HCT116 (cell line): ENCODE results near the gene METTL26. TPM values are rescaled to one million over a fixed set of nuclear protein-coding genes. Genes with fewer than 3 reads are reported as not detected.

Experiments used
- ATAC-seq: fragments of 200-7000 bp; cut with Tn5 transposase; 2 replicates; pipeline ENCODE4 v1.9.1; 2020; ENCODE audit warnings: mild to moderate bottlenecking, moderate library complexity
- BruUV-seq: library from RNA; stranded (reverse); fragments of 400-500 nt; replicated peaks from 2 replicates; lab custom pipeline; 2021; lab: Mats Ljungman, UMichigan
- CTCF ChIA-PET: fragments of 300-600 bp; sonication (Branson Sonifier 250); formaldehyde crosslinking; loops from one replicate; lab custom pipeline; 2021; ENCODE audit warnings: antibody characterized with exemption; lab: Charles Lee
- POLR2A ChIA-PET: fragments of 300-600, 350-600 bp; sonication (Branson Sonifier 250); formaldehyde crosslinking; loops from one replicate; lab custom pipeline; 2021; ENCODE audit warnings: antibody characterized with exemption; lab: Charles Lee
- RAD21 ChIA-PET, 2 experiments: fragments of 300-600 bp; sonication (Branson Sonifier 250); formaldehyde crosslinking; loops; one replicate each; lab custom pipeline; 2023; ENCODE audit warnings: low total read pairs in 2 of 2; ENCODE audit not compliant: uncharacterized antibody in 2 of 2, unreplicated experiment in 2 of 2, low non-redundant PET in 1 of 2; lab: Charles Lee
- DNase-seq: peaks from one replicate; pipeline ENCODE4 v3.0.0-alpha.2; 2010; ENCODE audit warnings: low read depth, low spot score
- H2AFZ ChIP-seq: fragments of 200-600 bp; shearing (Covaris generic), sonication (generic); 2 replicates; pipeline ENCODE4 v1.6.1; 2017; ENCODE audit warnings: low read depth, mixed run types, mixed read lengths, antibody characterized with exemption, low read length; ENCODE audit not compliant: poor library complexity, severe bottlenecking
- H3K27ac ChIP-seq: 2 replicates; pipeline ENCODE4 v1.5.1; 2012; ENCODE audit warnings: low read depth, low read length
- H3K27me3 ChIP-seq: fragments of 200-600 bp; sonication (generic); 2 replicates; pipeline ENCODE4 v1.6.1; 2016; ENCODE audit warnings: mixed run types, low read length, mixed read lengths; ENCODE audit not compliant: insufficient read depth
- H3K36me3 ChIP-seq, 2 experiments: fragments of 200-500 bp in 1 of 2; fragments of 200-600 bp in 1 of 2; sonication (Bioruptor generic) in 1 of 2; sonication (generic) in 1 of 2; 2 replicates each; pipeline versions ENCODE4 v1.5.1 to v1.6.1; 2014 to 2016; ENCODE audit warnings: low read length in 2 of 2, inconsistent platforms in 1 of 2, mixed read lengths in 1 of 2, mixed run types in 1 of 2; ENCODE audit not compliant: insufficient read depth in 2 of 2, control insufficient read depth in 1 of 2
- H3K4me1 ChIP-seq, 2 experiments: fragments of 200-600 bp in 1 of 2; sonication (generic) in 1 of 2; 2 replicates each; pipeline versions ENCODE4 v1.5.1 to v1.6.1; 2012 to 2017; ENCODE audit warnings: low read length in 2 of 2, inconsistent platforms in 1 of 2, mild to moderate bottlenecking in 1 of 2, mixed read lengths in 1 of 2, mixed run types in 1 of 2, moderate library complexity in 1 of 2; ENCODE audit not compliant: insufficient read depth in 2 of 2, control insufficient read depth in 1 of 2
- H3K4me2 ChIP-seq: fragments of 200-600 bp; sonication (generic); 2 replicates; pipeline ENCODE4 v1.6.1; 2017; ENCODE audit warnings: mixed run types, low read length, mixed read lengths
- H3K4me3 ChIP-seq, 2 experiments: fragments of 200-600 bp in 1 of 2; sonication (generic) in 1 of 2; replicated peaks in 1 of 2; 2 replicates each; pipeline ENCODE4 v1.5.1; 2011 to 2016; ENCODE audit warnings: low read length in 2 of 2, control low read depth in 1 of 2, low read depth in 1 of 2, mild to moderate bottlenecking in 1 of 2, mixed read lengths in 1 of 2, mixed run types in 1 of 2
- H3K79me2 ChIP-seq: fragments of 200-600 bp; sonication (generic); 2 replicates; pipeline ENCODE4 v1.6.1; 2017; ENCODE audit warnings: mild to moderate bottlenecking, mixed run types, low read length, moderate library complexity, mixed read lengths; ENCODE audit not compliant: insufficient read depth
- H3K9ac ChIP-seq: fragments of 200-600 bp; sonication (generic); 2 replicates; pipeline ENCODE4 v1.6.1; 2016; ENCODE audit warnings: low read length, mixed read lengths
- H3K9me2 ChIP-seq: fragments of 200-600 bp; sonication (generic), shearing (Covaris generic); 2 replicates; pipeline ENCODE4 v1.6.1; 2017; ENCODE audit warnings: mixed run types, mild to moderate bottlenecking, moderate library complexity; ENCODE audit not compliant: insufficient read depth
- H3K9me3 ChIP-seq, 2 experiments: fragments of 200-500 bp in 1 of 2; fragments of 200-600 bp in 1 of 2; sonication (Bioruptor generic) in 1 of 2; sonication (generic) in 1 of 2; 2 replicates each; pipeline ENCODE4 v1.6.1; 2014 to 2017; ENCODE audit warnings: low read length in 2 of 2, mixed read lengths in 2 of 2, inconsistent platforms in 1 of 2, low read depth in 1 of 2, mild to moderate bottlenecking in 1 of 2, mixed run types in 1 of 2, moderate library complexity in 1 of 2; ENCODE audit not compliant: control insufficient read depth in 1 of 2, insufficient read depth in 1 of 2
- H4K20me1 ChIP-seq: fragments of 200-600 bp; sonication (generic), shearing (Covaris generic); 2 replicates; pipeline ENCODE4 v1.6.1; 2017; ENCODE audit warnings: mixed run types, mild to moderate bottlenecking, moderate library complexity; ENCODE audit not compliant: insufficient read depth
- ATF3 ChIP-seq: IDR thresholded peaks from 2 replicates; pipeline ENCODE4 v1.6.1; 2012
- ELF1 ChIP-seq: IDR thresholded peaks from 2 replicates; pipeline ENCODE4 v1.6.1; 2012; ENCODE audit warnings: low read depth, borderline replicate concordance
- FOSL1 ChIP-seq: IDR thresholded peaks from 2 replicates; pipeline ENCODE4 v1.6.1; 2012; ENCODE audit warnings: low read depth
- JUND ChIP-seq: IDR thresholded peaks from 2 replicates; pipeline ENCODE4 v1.6.1; 2012
- POLR2AphosphoS5 ChIP-seq: IDR thresholded peaks from 2 replicates; pipeline ENCODE4 v1.6.1; 2011; ENCODE audit warnings: mild to moderate bottlenecking, low read depth, low read length, moderate library complexity
- RAD21 ChIP-seq: IDR thresholded peaks from 2 replicates; pipeline ENCODE4 v1.6.1; 2012; ENCODE audit warnings: low read depth, mild to moderate bottlenecking
- SIN3A ChIP-seq: IDR thresholded peaks from 2 replicates; pipeline ENCODE4 v1.6.1; 2012; ENCODE audit warnings: low read depth
- TCF7L2 ChIP-seq: IDR thresholded peaks from 2 replicates; pipeline ENCODE4 v1.7.0; 2011; ENCODE audit warnings: borderline replicate concordance, inconsistent platforms; ENCODE audit not compliant: insufficient read depth, insufficient read length; ENCODE audit errors: extremely low read depth
- YY1 ChIP-seq: IDR thresholded peaks from 2 replicates; pipeline ENCODE4 v1.6.1; 2011; ENCODE audit warnings: low read length, low read depth, moderate library complexity, mild to moderate bottlenecking; ENCODE audit not compliant: insufficient replicate concordance; ENCODE audit errors: extremely low read depth
- ZBTB33 ChIP-seq: IDR thresholded peaks from 2 replicates; pipeline ENCODE4 v1.6.1; 2011; ENCODE audit warnings: mild to moderate bottlenecking, low read length, moderate library complexity; ENCODE audit not compliant: insufficient replicate concordance; ENCODE audit errors: extremely low read depth
- ZFX ChIP-seq: fragments of 450-650 bp; IDR thresholded peaks from 2 replicates; pipeline ENCODE4 v1.6.1; 2017
- ZNF274 ChIP-seq: fragments of 200-500 bp; sonication (Bioruptor generic); IDR thresholded peaks from 2 replicates; pipeline ENCODE4 v1.6.1; 2014; ENCODE audit warnings: mild to moderate bottlenecking, low read depth, low read length, inconsistent platforms
- intact Hi-C: fragments of 100-400 bp; cut with micrococcal nuclease; formaldehyde crosslinking; loops from 2 replicates; pipeline ENCODE4 v1.10.0; 2022
- total RNA-seq: library from RNA; stranded (reverse); gene quantifications from one replicate; pipeline ENCODE4 v1.2.1, GENCODE V29; 2021; ENCODE audit not compliant: unreplicated experiment

Gene METTL26
- total RNA-seq, 1 experiment from 2014 or later: 85.7 TPM

GRCh38 chr16:595094-595528 lies 41.0 kb downstream of the METTL26 start:
- intact Hi-C loops: no loop called here
- no peak for TF ChIP-seq ZBTB33
- TF ChIP-seq FOSL1: no peak
- no peak for TF ChIP-seq POLR2AphosphoS5
- no peak for TF ChIP-seq SIN3A
- no peak for TF ChIP-seq TCF7L2
- TF ChIP-seq JUND: no peak
- no peak for TF ChIP-seq RAD21
- TF ChIP-seq YY1: no peak
- TF ChIP-seq ATF3: no peak
- TF ChIP-seq ZNF274: no peak
- no peak for TF ChIP-seq ELF1
- no peak for TF ChIP-seq ZFX
- DNase-seq: no peak
- H3K9ac ChIP-seq: no peak overlapping the region
- H3K9me2 ChIP-seq: no peaks in the 10 kb centered on the region
- RAD21 ChIA-PET: no interaction called here
- H2AFZ ChIP-seq: no peak overlapping the region
- H3K4me1 ChIP-seq: peaks cover 30 to 35% of the 10 kb centered on the region in 2 experiments
- no peaks in the 10 kb centered on the region for H4K20me1 ChIP-seq
- H3K36me3 ChIP-seq: peaks cover 0 to 3% of the 10 kb centered on the region in 2 experiments; a peak in 1 of 4 replicates
- no peaks in the 10 kb centered on the region for H3K27me3 ChIP-seq
- no peak for ATAC-seq
- no peak overlapping the region for H3K4me2 ChIP-seq
- H3K27ac ChIP-seq: no peak overlapping the region
- no peak overlapping the region for H3K4me3 ChIP-seq
- BruUV-seq: no TSS peak
- POLR2A ChIA-PET: no interaction called here
- peaks cover 21% of the 10 kb centered on the region; the same call in 1 of the 2 replicates for H3K79me2 ChIP-seq
- no peaks in the 10 kb centered on the region for H3K9me3 ChIP-seq
- CTCF ChIA-PET: no interaction called here
